ENCODE results near the gene GLOD4. TPM values are rescaled to one million over a fixed set of nuclear protein-coding genes. Genes with fewer than 3 reads are reported as not detected.
"Not testable (repeated sequence)": the region's sequence is repeated elsewhere in the genome, so short reads cannot be mapped to it uniquely, and the experiment has no call there.

GLOD4 gene
- polyA plus RNA-seq, 1 donor from 2014 or later: 235 TPM

- no peak for TF ChIP-seq POLR2AphosphoS5 (IDR thresholded peaks at IDR 0.05)
- TF ChIP-seq CTCF (IDR thresholded peaks at IDR 0.05; ENCODE audit: poor library complexity, severe bottlenecking): no peak
- no peak for TF ChIP-seq EP300 (conservative IDR thresholded peaks at IDR 0.05; ENCODE audit: poor library complexity, severe bottlenecking)
- TF ChIP-seq REST (IDR thresholded peaks at IDR 0.05; ENCODE audit: borderline replicate concordance): no peak
- no peak for TF ChIP-seq TAF1 (IDR thresholded peaks at IDR 0.05; ENCODE audit: low read depth)
- no peak for TF ChIP-seq EZH2 (IDR thresholded peaks at IDR 0.05; ENCODE audit: borderline replicate concordance, insufficient read depth, low read length, poor library complexity, severe bottlenecking)
Measured at GRCh38 chr17:792277-792676, 10.2 kb upstream of the GLOD4 start.

GRCh38 chr17:791829-792228, 9.7 kb upstream of the GLOD4 start:
- H3K9me2 ChIP-seq (ENCODE audit: insufficient read depth, low read length): no peaks in the 10 kb centered on the region
- H3K9ac ChIP-seq (ENCODE audit: low read length): no peak overlapping the region
- no peaks in the 10 kb centered on the region for H3K27me3 ChIP-seq (ENCODE audit: insufficient read depth, low read depth, low read length)
- no peak for TF ChIP-seq EP300 (conservative IDR thresholded peaks at IDR 0.05; ENCODE audit: poor library complexity, severe bottlenecking)
- no peak for TF ChIP-seq REST (IDR thresholded peaks at IDR 0.05; ENCODE audit: borderline replicate concordance)
- no peak for TF ChIP-seq POLR2AphosphoS5 (IDR thresholded peaks at IDR 0.05)
- H2AFZ ChIP-seq (ENCODE audit: low read depth, low read length): no peak overlapping the region
- no peak overlapping the region for H3K4me3 ChIP-seq (ENCODE audit: low read length)
- no peaks in the 10 kb centered on the region for H3F3A ChIP-seq (ENCODE audit: insufficient read depth, low read length, poor library complexity, severe bottlenecking)
- no peaks in the 10 kb centered on the region for H3K36me3 ChIP-seq (ENCODE audit: insufficient read depth, low read length)
- H3K9me3 ChIP-seq (ENCODE audit: low read length): no peaks in the 10 kb centered on the region
- H4K20me1 ChIP-seq (ENCODE audit: insufficient read depth): no peaks in the 10 kb centered on the region
- H3K79me2 ChIP-seq (replicated peaks; ENCODE audit: insufficient read depth, low read length): no peaks in the 10 kb centered on the region
- no peak overlapping the region for H3K4me2 ChIP-seq (ENCODE audit: low read length)
- H3K27ac ChIP-seq (ENCODE audit: low read length): no peak overlapping the region

More at GRCh38 chr17:792277-792676, 10.2 kb upstream of the GLOD4 start:
- H4K20me1 ChIP-seq (ENCODE audit: insufficient read depth): no peaks in the 10 kb centered on the region
- H3K36me3 ChIP-seq (ENCODE audit: insufficient read depth, low read length): no peaks in the 10 kb centered on the region
- H3K9me2 ChIP-seq (ENCODE audit: insufficient read depth, low read length): no peaks in the 10 kb centered on the region
- H3K27ac ChIP-seq (ENCODE audit: low read length): no peak overlapping the region
- no peak overlapping the region for H3K4me3 ChIP-seq (ENCODE audit: low read length)
- no peaks in the 10 kb centered on the region for H3F3A ChIP-seq (ENCODE audit: insufficient read depth, low read length, poor library complexity, severe bottlenecking)
- H3K9ac ChIP-seq (ENCODE audit: low read length): no peak overlapping the region
- no peaks in the 10 kb centered on the region for H3K9me3 ChIP-seq (ENCODE audit: low read length)
- H2AFZ ChIP-seq (ENCODE audit: low read depth, low read length): no peak overlapping the region
- H3K79me2 ChIP-seq (replicated peaks; ENCODE audit: insufficient read depth, low read length): no peaks in the 10 kb centered on the region
- no peaks in the 10 kb centered on the region for H3K27me3 ChIP-seq (ENCODE audit: insufficient read depth, low read depth, low read length)
- no peak overlapping the region for H3K4me2 ChIP-seq (ENCODE audit: low read length)

- not testable (repeated sequence) for H4K20me1 ChIP-seq (ENCODE audit: insufficient read depth); H3K4me2 ChIP-seq (ENCODE audit: low read length); H3F3A ChIP-seq (ENCODE audit: insufficient read depth, low read length, poor library complexity, severe bottlenecking); H2AFZ ChIP-seq (ENCODE audit: low read depth, low read length); H3K27me3 ChIP-seq (ENCODE audit: insufficient read depth, low read depth, low read length); H3K79me2 ChIP-seq (replicated peaks; ENCODE audit: insufficient read depth, low read length); H3K4me3 ChIP-seq (ENCODE audit: low read length); H3K27ac ChIP-seq (ENCODE audit: low read length); H3K9ac ChIP-seq (ENCODE audit: low read length); H3K9me3 ChIP-seq (ENCODE audit: low read length); H3K9me2 ChIP-seq (ENCODE audit: insufficient read depth, low read length); H3K36me3 ChIP-seq (ENCODE audit: insufficient read depth, low read length)
Measured at GRCh38 chr17:790874-791247, 8.8 kb upstream of the GLOD4 start.

- H3K36me3 ChIP-seq (ENCODE audit: insufficient read depth, low read length); H3K27me3 ChIP-seq (ENCODE audit: insufficient read depth, low read depth, low read length); H4K20me1 ChIP-seq (ENCODE audit: insufficient read depth); H3K4me3 ChIP-seq (ENCODE audit: low read length); H3F3A ChIP-seq (ENCODE audit: insufficient read depth, low read length, poor library complexity, severe bottlenecking); H3K9me3 ChIP-seq (ENCODE audit: low read length); H3K79me2 ChIP-seq (replicated peaks; ENCODE audit: insufficient read depth, low read length); H3K4me2 ChIP-seq (ENCODE audit: low read length); H2AFZ ChIP-seq (ENCODE audit: low read depth, low read length); H3K9me2 ChIP-seq (ENCODE audit: insufficient read depth, low read length); H3K9ac ChIP-seq (ENCODE audit: low read length); H3K27ac ChIP-seq (ENCODE audit: low read length): not testable (repeated sequence)
Measured at GRCh38 chr17:789931-790873, 8.1 kb upstream of the GLOD4 start.
